ENCODE data around the gene IVL.

DNA sequence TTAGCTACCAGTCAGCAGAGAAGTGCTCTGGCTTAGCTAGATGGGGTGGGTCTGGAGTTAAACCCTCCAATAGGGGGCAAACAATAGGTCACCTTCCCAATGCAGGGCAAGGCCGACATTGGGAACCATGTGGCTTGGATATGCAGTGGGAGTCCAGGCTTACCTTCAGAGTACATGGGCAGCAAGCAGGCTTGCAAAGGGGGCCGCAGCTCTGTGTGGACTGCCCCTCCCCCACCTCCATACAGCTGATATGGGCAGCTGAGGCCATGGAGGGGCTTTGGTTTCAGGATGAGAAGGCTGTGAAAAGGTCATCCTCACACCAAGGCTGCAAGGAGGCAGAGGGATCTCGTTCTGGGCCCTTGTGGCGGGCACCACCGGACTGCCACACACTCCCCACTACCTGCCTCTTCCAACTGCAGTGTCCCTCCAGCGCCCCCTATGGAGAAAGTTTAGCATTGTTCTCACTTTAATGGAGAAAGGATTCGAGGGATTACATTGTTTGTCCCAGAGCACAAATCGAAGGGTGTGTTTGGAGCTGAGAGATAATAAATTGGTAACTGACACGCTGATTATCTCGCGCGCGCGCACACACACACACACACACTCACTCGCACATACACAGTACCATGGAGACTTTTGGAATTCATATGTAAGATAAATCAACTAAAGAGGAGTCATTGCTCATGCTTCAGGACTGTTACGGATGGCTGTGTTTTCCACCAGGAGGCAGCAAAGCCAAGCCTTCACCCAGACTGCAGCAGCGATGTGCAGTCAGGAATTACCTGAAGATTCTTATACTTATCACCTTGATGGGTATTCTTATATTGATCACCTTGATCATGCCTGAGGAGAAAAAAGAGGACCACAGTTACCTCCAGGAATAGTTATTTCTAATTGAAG is 37.3 kb upstream of the IVL start:
- TF ChIP-seq YY1 (IDR thresholded peaks at IDR 0.05; ENCODE audit: insufficient read depth, insufficient read length) (no peak), SUZ12 (IDR thresholded peaks at IDR 0.05; ENCODE audit: extremely low read depth, insufficient read depth, insufficient read length) (no peak), ZNF274 (IDR thresholded peaks at IDR 0.05; ENCODE audit: low read depth, low read length) (no peak)
